Endothelial cell of umbilical vein (primary cell): ENCODE measurements around the gene PIEZO2. TPM values are rescaled to one million over a fixed set of nuclear protein-coding genes. Genes with fewer than 3 reads are reported as not detected.

Experiments used
- BruUV-seq: library from RNA; stranded (reverse); fragments of 400-500 nt; replicated peaks from 2 replicates; lab custom pipeline; 2021; lab: Mats Ljungman, UMichigan
- CTCF ChIA-PET: fragments of 300-600, 350-600 bp; sonication (Branson Sonifier 250); formaldehyde crosslinking; loops from one replicate; lab custom pipeline; 2021; ENCODE audit warnings: antibody characterized with exemption, inconsistent platforms; lab: Charles Lee
- POLR2A ChIA-PET: fragments of 300-600, 350-600 bp; sonication (Branson Sonifier 250); formaldehyde crosslinking; loops from one replicate; lab custom pipeline; 2021; ENCODE audit warnings: antibody characterized with exemption, inconsistent platforms; lab: Charles Lee
- DNase-seq: peaks from one replicate; pipeline ENCODE4 v3.0.0-alpha.2; 2011; ENCODE audit warnings: low read depth, low spot score
- FAIRE-seq: peaks from 2 replicates; lab custom pipeline; 2011; peaks lifted over from hg19 to GRCh38; lab: Jason Lieb, UNC
- H2AFZ ChIP-seq: 2 replicates; pipeline ENCODE4 v1.6.0; 2012; ENCODE audit warnings: low read depth, low read length, control low read depth, inconsistent platforms
- H3K27ac ChIP-seq: 2 replicates; pipeline ENCODE4 v1.5.1; 2011; ENCODE audit warnings: low read depth, mild to moderate bottlenecking, control low read depth, low read length, moderate library complexity; ENCODE audit not compliant: insufficient read depth
- H3K27me3 ChIP-seq, 2 experiments: 2 replicates each; pipeline versions ENCODE4 v1.6.0 to v1.6.1; 2011; ENCODE audit warnings: low read length in 2 of 2, mixed read lengths in 1 of 2; ENCODE audit not compliant: control insufficient read depth in 2 of 2, insufficient read depth in 2 of 2
- H3K36me3 ChIP-seq, 2 experiments: 2 replicates in 1 of 2; 3 replicates in 1 of 2; pipeline ENCODE4 v1.5.1; 2011; ENCODE audit warnings: low read length in 2 of 2, mild to moderate bottlenecking in 1 of 2, moderate library complexity in 1 of 2; ENCODE audit not compliant: control insufficient read depth in 2 of 2, insufficient read depth in 2 of 2; ENCODE audit errors: extremely low read depth in 1 of 2
- H3K4me1 ChIP-seq: 3 replicates; pipeline ENCODE4 v1.5.1; 2011; ENCODE audit warnings: mild to moderate bottlenecking, low read length; ENCODE audit not compliant: control insufficient read depth, insufficient read depth; ENCODE audit errors: extremely low read depth
- H3K4me2 ChIP-seq: 2 replicates; pipeline ENCODE4 v1.6.1; 2011; ENCODE audit warnings: low read length, control low read depth, mixed read lengths; ENCODE audit not compliant: insufficient read depth
- H3K4me3 ChIP-seq, 3 experiments: fragments of 200-600 bp in 1 of 3; sonication (generic), shearing (Covaris generic) in 1 of 3; replicated peaks in 1 of 3; 2 replicates each; pipeline ENCODE4 v1.5.1; 2011 to 2016; ENCODE audit warnings: control low read depth in 3 of 3, low read length in 3 of 3, mild to moderate bottlenecking in 2 of 3, inconsistent platforms in 1 of 3, low read depth in 1 of 3, moderate library complexity in 1 of 3; ENCODE audit not compliant: insufficient read depth in 1 of 3
- H3K79me2 ChIP-seq: 2 replicates; pipeline ENCODE4 v1.6.0; 2012; ENCODE audit warnings: low read length, inconsistent platforms; ENCODE audit not compliant: control insufficient read depth, insufficient read depth
- H3K9ac ChIP-seq: replicated peaks from 2 replicates; pipeline ENCODE3; 2011; ENCODE audit warnings: low read length, control low read depth; ENCODE audit not compliant: insufficient read depth; ENCODE audit errors: extremely low read depth
- H3K9me1 ChIP-seq: replicated peaks from 3 replicates; pipeline ENCODE4 v1.6.0; 2011; ENCODE audit warnings: mild to moderate bottlenecking, low read length; ENCODE audit not compliant: control insufficient read depth, insufficient read depth; ENCODE audit errors: extremely low read depth
- H3K9me3 ChIP-seq: replicated peaks from 2 replicates; pipeline ENCODE4 v1.5.1; 2012; ENCODE audit warnings: low read length, inconsistent platforms; ENCODE audit not compliant: control insufficient read depth, insufficient read depth
- H4K20me1 ChIP-seq: replicated peaks from 2 replicates; pipeline ENCODE3; 2011; ENCODE audit warnings: mild to moderate bottlenecking, low read length; ENCODE audit not compliant: control insufficient read depth, insufficient read depth; ENCODE audit errors: extremely low read depth
- CTCF ChIP-seq, 2 donors: IDR thresholded peaks; 1 replicate in 1 of 2; 2 replicates in 1 of 2; pipeline ENCODE4 v1.5.1; 2011; ENCODE audit warnings: low read length in 2 of 2, mild to moderate bottlenecking in 2 of 2, moderate library complexity in 2 of 2, control low read depth in 1 of 2, inconsistent platforms in 1 of 2, low read depth in 1 of 2; ENCODE audit not compliant: insufficient read depth in 1 of 2; ENCODE audit errors: extremely low read depth in 1 of 2
- EZH2 ChIP-seq: IDR thresholded peaks from 2 replicates; pipeline ENCODE4 v1.6.1; 2012; ENCODE audit warnings: borderline replicate concordance, low read depth, mild to moderate bottlenecking, moderate library complexity, low read length, inconsistent platforms; ENCODE audit not compliant: severe bottlenecking
- FOS ChIP-seq: IDR thresholded peaks from 2 replicates; pipeline ENCODE4 v1.6.1; 2011; ENCODE audit warnings: mild to moderate bottlenecking, low read length, moderate library complexity, borderline replicate concordance; ENCODE audit not compliant: insufficient read depth
- GATA2 ChIP-seq: IDR thresholded peaks from 2 replicates; pipeline ENCODE4 v1.7.0; 2011; ENCODE audit warnings: low read depth, mild to moderate bottlenecking, moderate library complexity, mixed read lengths, low read length; ENCODE audit not compliant: insufficient read length, insufficient read depth
- JUN ChIP-seq: IDR thresholded peaks from 2 replicates; pipeline ENCODE4 v1.6.1; 2011; ENCODE audit warnings: borderline replicate concordance, low read depth; ENCODE audit not compliant: insufficient read length, insufficient read depth
- MAX ChIP-seq: IDR thresholded peaks from 2 replicates; pipeline ENCODE4 v1.6.1; 2011; ENCODE audit not compliant: insufficient read depth, insufficient read length
- MYC ChIP-seq: IDR thresholded peaks from one replicate; pipeline ENCODE4 v1.6.1; 2011; ENCODE audit warnings: mild to moderate bottlenecking, low read depth, low read length
- POLR2A ChIP-seq: IDR thresholded peaks from 2 replicates; pipeline ENCODE4 v1.6.1; 2012; ENCODE audit warnings: low read depth, mild to moderate bottlenecking, control low read depth, low read length
- POLR2AphosphoS5 ChIP-seq: IDR thresholded peaks from 2 replicates; pipeline ENCODE4 v1.6.1; 2012; ENCODE audit warnings: low read depth, mild to moderate bottlenecking, control low read depth, low read length, moderate library complexity; ENCODE audit not compliant: insufficient read depth
- dilution Hi-C: fragments of 300-500 bp; cut with MboI; formaldehyde crosslinking; loops from one replicate; pipeline ENCODE4 v1.15.0; 2019; ENCODE audit warnings: low sequenced_read_pairs; ENCODE audit not compliant: extremely low pct_ligation_motif_present
- intact Hi-C: fragments of 100-400 bp; cut with micrococcal nuclease; formaldehyde crosslinking; loops from one replicate; pipeline ENCODE4 v1.10.0; 2022
- polyA plus RNA-seq, 4 experiments: library from polyadenylated mRNA; depleted of rRNA in 3 of 4; stranded (reverse) in 3 of 4; unstranded in 1 of 4; fragments of >200 nt; gene quantifications; 2 replicates each; pipeline versions ENCODE4 v1.2.1 to v1.2.3, GENCODE V29; 2011 to 2012; ENCODE audit warnings: missing spikeins in 1 of 4
- total RNA-seq: library from RNA; stranded (reverse); gene quantifications from 2 replicates; pipeline ENCODE4 v1.2.3, GENCODE V29; 2021

The PIEZO2 gene
- total and polyA plus RNA-seq, 2 donors (not counting 3 experiments of a cell fraction or from before 2014, with no cell fraction given), result 1.7 to 11.2 TPM

GRCh38 chr18:10690035-10690329, 459.4 kb downstream of the PIEZO2 start:
- Histone ChIP-seq H2AFZ (no peak overlapping the region), H3K4me2 (no peak overlapping the region), H3K9me1 (no peaks in the 10 kb centered on the region), H3K9me3 (no peaks in the 10 kb centered on the region), H4K20me1 (no peaks in the 10 kb centered on the region), H3K4me3 (no peak overlapping the region), H3K79me2 (no peaks in the 10 kb centered on the region), H3K36me3 (no peaks in the 10 kb centered on the region), H3K27ac (no peak overlapping the region), H3K27me3 (no peaks in the 10 kb centered on the region), H3K4me1 (no peaks in the 10 kb centered on the region), H3K9ac (no peak overlapping the region)
- intact Hi-C loops (no loop called here), dilution Hi-C loops (no loop called here)
- CTCF ChIA-PET, result no interaction called here
- TF ChIP-seq POLR2A (no peak), EZH2 (no peak), JUN (no peak), MAX (no peak), FOS (no peak), GATA2 (no peak), POLR2AphosphoS5 (no peak), CTCF (IDR thresholded peaks at IDR 0.05; ENCODE audit: extremely low read depth in 1 of 2, insufficient read depth in 1 of 2, low read depth in 1 of 2, low read length in 2 of 2) (no peak), MYC (no peak)
- POLR2A ChIA-PET, result no interaction called here
- no TSS peak for BruUV-seq
- DNase-seq, result no peak
- no peak for FAIRE-seq
